Measurements from ENCODE around the gene NRXN2. TPM values are rescaled to one million over a fixed set of nuclear protein-coding genes. Genes with fewer than 3 reads are reported as not detected.

The NRXN2 gene
- total RNA-seq, 1 donor from 2014 or later: 0.72 TPM

DNA sequence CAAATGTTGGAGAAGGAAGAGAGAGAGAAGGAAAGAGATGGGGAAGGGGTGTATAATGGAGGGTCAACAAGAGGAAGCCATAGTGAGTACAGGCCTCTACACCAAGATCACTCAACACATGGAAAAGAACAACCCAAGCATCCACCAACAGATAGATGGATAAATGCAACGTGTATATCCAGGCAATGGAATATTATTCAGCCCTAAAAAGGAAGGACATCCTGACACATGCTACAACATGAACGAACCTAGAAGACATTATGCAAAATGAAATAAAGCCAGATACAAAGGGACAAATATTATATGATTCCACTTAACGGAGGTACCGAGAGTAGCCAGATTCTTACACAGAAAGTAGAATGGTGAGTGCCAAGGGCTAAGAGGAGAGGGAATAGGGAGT lies 59.3 kb downstream of the NRXN2 start:
- no peak for DNase-seq
- Histone ChIP-seq H3K36me3 (no peaks in the 10 kb centered on the region), H3K4me3 (no peak overlapping the region), H3K9me3 (no peaks in the 10 kb centered on the region), H3K4me1 (no peaks in the 10 kb centered on the region), H3K27me3 (peaks cover 6% of the 10 kb centered on the region), H3K27ac (no peak overlapping the region)
- ATAC-seq: no peak
- intact Hi-C loops (cut with DNase I): no loop called here
- TF ChIP-seq, protein P1, sequence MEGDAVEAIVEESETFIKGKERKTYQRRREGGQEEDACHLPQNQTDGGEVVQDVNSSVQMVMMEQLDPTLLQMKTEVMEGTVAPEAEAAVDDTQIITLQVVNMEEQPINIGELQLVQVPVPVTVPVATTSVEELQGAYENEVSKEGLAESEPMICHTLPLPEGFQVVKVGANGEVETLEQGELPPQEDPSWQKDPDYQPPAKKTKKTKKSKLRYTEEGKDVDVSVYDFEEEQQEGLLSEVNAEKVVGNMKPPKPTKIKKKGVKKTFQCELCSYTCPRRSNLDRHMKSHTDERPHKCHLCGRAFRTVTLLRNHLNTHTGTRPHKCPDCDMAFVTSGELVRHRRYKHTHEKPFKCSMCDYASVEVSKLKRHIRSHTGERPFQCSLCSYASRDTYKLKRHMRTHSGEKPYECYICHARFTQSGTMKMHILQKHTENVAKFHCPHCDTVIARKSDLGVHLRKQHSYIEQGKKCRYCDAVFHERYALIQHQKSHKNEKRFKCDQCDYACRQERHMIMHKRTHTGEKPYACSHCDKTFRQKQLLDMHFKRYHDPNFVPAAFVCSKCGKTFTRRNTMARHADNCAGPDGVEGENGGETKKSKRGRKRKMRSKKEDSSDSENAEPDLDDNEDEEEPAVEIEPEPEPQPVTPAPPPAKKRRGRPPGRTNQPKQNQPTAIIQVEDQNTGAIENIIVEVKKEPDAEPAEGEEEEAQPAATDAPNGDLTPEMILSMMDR (IDR thresholded peaks at IDR 0.05): no peak

DNA sequence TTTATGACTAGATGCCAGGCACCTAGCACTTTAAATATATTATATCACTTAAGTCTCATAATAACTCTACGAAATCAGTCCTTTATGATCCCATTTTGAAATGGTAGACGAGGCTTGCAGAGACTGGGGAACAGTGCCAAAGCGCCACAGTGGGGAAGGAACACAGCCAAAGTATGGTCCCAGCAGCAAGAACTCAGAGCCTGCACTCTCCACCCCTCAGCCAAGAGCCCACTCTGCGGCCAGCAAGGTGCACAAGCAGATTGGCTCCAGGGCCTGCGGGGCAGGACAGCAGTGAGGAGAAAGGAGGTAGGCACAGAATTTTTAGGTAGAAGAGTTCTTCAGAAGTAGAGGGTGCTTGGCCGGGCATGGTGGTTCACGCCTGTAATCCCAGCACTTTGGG lies 61.4 kb downstream of the NRXN2 start:
- H3K27ac ChIP-seq: no peak overlapping the region
- H3K4me3 ChIP-seq: no peak overlapping the region
- peaks cover 1% of the 10 kb centered on the region for H3K4me1 ChIP-seq
- no peaks in the 10 kb centered on the region for H3K9me3 ChIP-seq
- TF ChIP-seq, protein P1 (IDR thresholded peaks at IDR 0.05): no peak
- intact Hi-C loops (cut with DNase I): no loop called here
- no peak for DNase-seq
- ATAC-seq: no peak
- H3K36me3 ChIP-seq: no peaks in the 10 kb centered on the region
- no peaks in the 10 kb centered on the region for H3K27me3 ChIP-seq

DNA sequence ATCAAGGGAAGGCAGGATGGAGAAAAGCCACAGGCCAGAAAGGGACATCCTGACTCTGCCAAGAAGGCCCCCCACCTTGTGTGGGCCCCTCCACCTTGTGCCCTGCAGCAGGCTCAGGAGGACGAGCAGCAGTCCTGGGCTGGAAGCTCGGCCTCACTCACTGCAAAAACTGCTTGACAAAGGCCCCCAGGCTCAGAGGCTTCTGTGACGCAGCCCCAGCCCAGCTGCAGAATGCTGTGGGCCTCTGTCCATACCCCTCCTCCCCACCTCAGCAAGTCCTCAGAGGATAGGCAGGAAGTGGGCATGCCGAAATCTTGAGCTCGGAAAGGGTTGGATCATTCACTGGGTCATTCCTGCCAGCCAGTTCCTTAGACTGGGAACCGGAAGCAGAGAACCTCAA lies 61.9 kb downstream of the NRXN2 start:
- no peak for DNase-seq
- TF ChIP-seq, protein P1 (IDR thresholded peaks at IDR 0.05): no peak
- H3K4me3 ChIP-seq: no peak overlapping the region
- H3K36me3 ChIP-seq: no peaks in the 10 kb centered on the region
- no peak overlapping the region for H3K27ac ChIP-seq
- H3K9me3 ChIP-seq: no peaks in the 10 kb centered on the region
- no peaks in the 10 kb centered on the region for H3K27me3 ChIP-seq
- peaks cover 6% of the 10 kb centered on the region for H3K4me1 ChIP-seq
- intact Hi-C loops (cut with DNase I): no loop called here
- ATAC-seq: no peak

DNA sequence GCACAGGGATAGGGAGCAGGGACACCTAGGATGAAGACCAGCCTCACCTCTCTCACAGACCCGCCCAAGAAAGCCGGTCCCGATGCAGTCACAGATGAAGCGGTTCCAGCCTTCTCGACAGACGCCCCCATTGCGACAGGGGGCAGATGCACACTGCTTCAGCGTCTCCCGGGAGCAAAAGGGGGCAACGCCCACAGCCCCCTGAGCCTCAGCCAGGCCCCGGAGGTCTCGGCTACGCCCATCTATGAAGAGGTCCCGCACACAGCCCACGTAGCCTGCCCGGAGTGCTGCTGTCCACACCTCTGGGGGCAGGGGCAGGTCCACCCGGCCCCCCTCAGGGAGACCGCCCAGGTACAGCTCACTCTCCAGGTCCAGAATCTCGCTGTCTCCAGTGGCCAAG lies 62.3 kb downstream of the NRXN2 start:
- ATAC-seq (no peak), DNase-seq (no peak)
- TF ChIP-seq, protein P1 (IDR thresholded peaks at IDR 0.05): no peak
- Histone ChIP-seq H3K27me3 (no peaks in the 10 kb centered on the region), H3K36me3 (no peaks in the 10 kb centered on the region), H3K4me1 (peaks cover 10% of the 10 kb centered on the region), H3K27ac (no peak overlapping the region), H3K4me3 (no peak overlapping the region), H3K9me3 (no peaks in the 10 kb centered on the region)
- intact Hi-C loops (cut with DNase I): no loop called here

DNA sequence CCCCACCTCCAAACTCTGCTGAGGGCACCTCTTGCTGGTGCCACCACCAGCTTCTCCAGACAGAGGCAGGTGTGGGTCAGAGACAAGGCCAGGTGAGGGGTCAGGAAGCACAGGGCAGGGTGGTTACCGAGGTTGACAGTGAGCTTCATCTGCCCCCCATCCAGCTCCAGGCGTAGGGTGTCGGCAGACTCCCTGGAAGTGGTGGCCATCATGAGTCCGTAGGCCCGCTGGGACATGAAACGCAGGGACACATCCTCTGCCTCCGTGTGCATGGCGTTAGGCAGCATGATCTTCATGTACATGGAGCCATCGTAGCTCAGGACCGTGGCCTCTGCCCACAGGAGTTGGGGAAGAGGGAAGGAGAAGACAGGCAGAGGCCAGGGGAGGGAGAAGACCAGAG lies 62.8 kb downstream of the NRXN2 start:
- no peak for ATAC-seq
- Histone ChIP-seq H3K27me3 (no peaks in the 10 kb centered on the region), H3K4me1 (peaks cover 12% of the 10 kb centered on the region), H3K4me3 (no peak overlapping the region), H3K27ac (no peak overlapping the region), H3K9me3 (no peaks in the 10 kb centered on the region), H3K36me3 (no peaks in the 10 kb centered on the region)
- intact Hi-C loops (cut with DNase I): no loop called here
- TF ChIP-seq, protein P1 (IDR thresholded peaks at IDR 0.05): no peak
- no peak for DNase-seq

DNA sequence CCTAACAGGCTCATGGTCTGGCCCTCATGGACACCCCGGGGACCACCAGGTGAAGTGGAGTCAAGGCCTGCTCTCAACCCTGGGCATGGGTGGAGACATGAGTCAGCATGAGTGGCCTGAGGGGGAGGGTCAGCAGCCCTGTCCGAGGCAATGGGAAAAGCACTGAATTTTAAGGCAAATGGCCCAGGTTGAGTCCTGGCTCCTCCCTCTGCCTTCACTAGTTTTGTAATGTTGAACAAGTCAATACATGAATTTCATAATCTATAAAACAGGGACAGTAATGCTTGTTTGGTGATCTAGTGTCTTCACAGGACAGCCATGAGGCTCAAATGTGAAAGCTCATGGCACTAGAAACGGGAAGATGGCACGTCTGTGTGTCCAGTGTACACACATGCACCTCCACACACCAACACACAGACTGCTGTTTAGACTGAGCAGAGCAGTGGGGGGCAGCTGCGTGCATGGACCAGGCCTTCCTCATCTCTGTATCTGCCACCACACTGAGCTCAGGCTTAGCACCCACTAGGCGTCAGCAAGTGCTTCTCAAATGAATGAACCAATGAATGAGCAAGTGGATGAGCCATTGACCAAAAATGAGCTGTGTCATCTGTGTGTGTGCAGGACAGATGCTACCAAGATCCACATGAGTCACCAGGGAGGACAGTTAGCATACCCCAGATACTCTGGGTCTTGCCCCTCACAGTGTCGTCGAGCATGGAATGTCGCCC lies 63.4 kb downstream of the NRXN2 start:
- intact Hi-C loops (cut with DNase I): no loop called here
- TF ChIP-seq, protein P1 (IDR thresholded peaks at IDR 0.05): no peak

More for the DNA sequence above, 63.4 kb downstream of the NRXN2 start:
- Histone ChIP-seq H3K36me3 (no peaks in the 10 kb centered on the region), H3K4me1 (peaks cover 12% of the 10 kb centered on the region), H3K27me3 (no peaks in the 10 kb centered on the region), H3K4me3 (no peak overlapping the region), H3K9me3 (no peaks in the 10 kb centered on the region), H3K27ac (no peak overlapping the region)
- ATAC-seq (no peak), DNase-seq (no peak)
